WERI-Rb-1 (cell line): ENCODE results near the gene NAA15.
"Not testable (repeated sequence)": the region's sequence is repeated elsewhere in the genome, so short reads cannot be mapped to it uniquely, and the experiment has no call there.

Experiments
- DNase-seq: peaks from one replicate; pipeline ENCODE4 v3.0.0-alpha.2; 2020
- H3K27ac ChIP-seq: fragments of 250-450 bp; sonication (Bioruptor Pico); 2 replicates; pipeline ENCODE4 v1.5.1; 2020; ENCODE audit warnings: mild to moderate bottlenecking, moderate library complexity
- H3K27me3 ChIP-seq: fragments of 250-450 bp; sonication (Bioruptor Pico); 2 replicates; pipeline ENCODE4 v1.5.1; 2021; ENCODE audit warnings: mild to moderate bottlenecking, low read depth, moderate library complexity; ENCODE audit not compliant: insufficient read depth, severe bottlenecking
- H3K36me3 ChIP-seq: fragments of 250-450 bp; sonication (Bioruptor Pico); 2 replicates; pipeline ENCODE4 v1.5.1; 2020; ENCODE audit warnings: mild to moderate bottlenecking, moderate library complexity
- H3K4me3 ChIP-seq: 2 replicates; pipeline ENCODE4 v1.5.1; 2011; ENCODE audit warnings: low read depth, mild to moderate bottlenecking, control low read depth, low read length
- H3K9me3 ChIP-seq: fragments of 250-450 bp; sonication (Bioruptor Pico); 2 replicates; pipeline ENCODE4 v1.5.1; 2021; ENCODE audit warnings: mild to moderate bottlenecking, moderate library complexity; ENCODE audit not compliant: severe bottlenecking
- CTCF ChIP-seq: IDR thresholded peaks from 2 replicates; pipeline ENCODE4 v1.5.1; 2011; ENCODE audit warnings: low read depth, mild to moderate bottlenecking, control low read depth, inconsistent platforms, low read length

NAA15 gene

GRCh38 chr4:139403462-139403861 is 102.2 kb downstream of the NAA15 start:
- H3K36me3 ChIP-seq, result no peaks in the 10 kb centered on the region
- no peak overlapping the region for H3K4me3 ChIP-seq
- no peaks in the 10 kb centered on the region for H3K9me3 ChIP-seq
- TF ChIP-seq CTCF, result peak; percentile 28; the same call in 1 of the 2 replicates
- no peak for DNase-seq
- no peak overlapping the region for H3K27ac ChIP-seq
- no peaks in the 10 kb centered on the region for H3K27me3 ChIP-seq

- Histone ChIP-seq H3K36me3 (no peaks in the 10 kb centered on the region), H3K4me3 (no peak overlapping the region), H3K9me3 (peaks cover 5% of the 10 kb centered on the region), H3K27me3 (peaks cover 3% of the 10 kb centered on the region), H3K27ac (no peak overlapping the region)
- TF ChIP-seq CTCF, result no peak
- no peak for DNase-seq
These were observed 109.0 kb downstream of the NAA15 start for GRCh38 chr4:139410312-139410711.

- H3K27ac ChIP-seq, H3K27me3 ChIP-seq, H3K4me3 ChIP-seq, H3K36me3 ChIP-seq, H3K9me3 ChIP-seq, DNase-seq: not testable (repeated sequence)
These were observed 113.4 kb downstream of the NAA15 start for GRCh38 chr4:139414671-139415210.

GRCh38 chr4:139416073-139416673 is 114.9 kb downstream of the NAA15 start:
- Histone ChIP-seq H3K36me3 (no peaks in the 10 kb centered on the region), H3K9me3 (peaks cover 5% of the 10 kb centered on the region), H3K4me3 (no peak overlapping the region), H3K27ac (no peak overlapping the region), H3K27me3 (no peaks in the 10 kb centered on the region)
- peak; percentile 25; the same call in 1 of the 2 replicates for TF ChIP-seq CTCF
- DNase-seq, result no peak

GRCh38 chr4:139419388-139419914 is 118.1 kb downstream of the NAA15 start:
- no peaks in the 10 kb centered on the region for H3K9me3 ChIP-seq
- TF ChIP-seq CTCF, result no peak
- no peak for DNase-seq
- no peak overlapping the region for H3K4me3 ChIP-seq
- H3K36me3 ChIP-seq, result no peaks in the 10 kb centered on the region
- H3K27ac ChIP-seq, result no peak overlapping the region
- no peaks in the 10 kb centered on the region for H3K27me3 ChIP-seq

GRCh38 chr4:139420652-139421051 is 119.3 kb downstream of the NAA15 start:
- Histone ChIP-seq H3K36me3 (no peaks in the 10 kb centered on the region), H3K9me3 (no peaks in the 10 kb centered on the region), H3K4me3 (no peak overlapping the region), H3K27me3 (no peaks in the 10 kb centered on the region), H3K27ac (no peak overlapping the region)
- TF ChIP-seq CTCF, result no peak
- DNase-seq, result no peak
